ENCODE data around the gene ZNF576.

ZNF576 gene

DNA sequence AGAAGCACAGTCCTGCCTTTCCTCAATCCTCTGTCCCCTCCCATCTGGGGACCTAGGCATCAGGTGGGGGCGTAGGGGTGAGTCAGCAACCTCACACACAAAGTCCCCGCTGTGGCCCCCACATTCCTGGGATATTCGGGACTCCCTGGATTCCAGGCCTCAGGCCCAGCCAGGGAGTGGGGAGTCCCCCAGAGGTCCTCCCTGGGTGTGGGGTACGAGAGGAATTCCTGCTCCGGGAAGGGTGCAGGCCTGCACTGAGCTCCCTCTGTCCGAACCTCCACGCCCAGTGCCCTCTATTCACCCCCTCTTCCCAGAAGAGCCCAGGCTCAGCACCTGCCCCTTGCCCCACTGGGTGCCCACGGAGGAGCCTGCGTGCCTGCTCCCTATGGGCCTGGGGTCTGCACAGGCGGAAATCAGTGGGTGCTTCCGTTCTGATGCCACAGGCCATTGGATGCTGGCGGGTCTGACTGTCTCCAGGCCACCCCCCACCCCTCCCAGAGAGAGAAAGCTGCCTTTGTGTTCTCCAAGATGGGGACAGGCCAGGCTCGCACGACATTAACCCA lies 39.8 kb downstream of the ZNF576 start:
- DNase-seq, result no peak
- Mint-ChIP-seq H3K4me3 (no peak overlapping the region), H3K27ac (no peak overlapping the region)

GRCh38 chr19:43638214-43638994 lies 42.0 kb downstream of the ZNF576 start:
- H3K4me1 Mint-ChIP-seq, result peaks cover 44% of the 10 kb centered on the region
- TF ChIP-seq, protein P1, sequence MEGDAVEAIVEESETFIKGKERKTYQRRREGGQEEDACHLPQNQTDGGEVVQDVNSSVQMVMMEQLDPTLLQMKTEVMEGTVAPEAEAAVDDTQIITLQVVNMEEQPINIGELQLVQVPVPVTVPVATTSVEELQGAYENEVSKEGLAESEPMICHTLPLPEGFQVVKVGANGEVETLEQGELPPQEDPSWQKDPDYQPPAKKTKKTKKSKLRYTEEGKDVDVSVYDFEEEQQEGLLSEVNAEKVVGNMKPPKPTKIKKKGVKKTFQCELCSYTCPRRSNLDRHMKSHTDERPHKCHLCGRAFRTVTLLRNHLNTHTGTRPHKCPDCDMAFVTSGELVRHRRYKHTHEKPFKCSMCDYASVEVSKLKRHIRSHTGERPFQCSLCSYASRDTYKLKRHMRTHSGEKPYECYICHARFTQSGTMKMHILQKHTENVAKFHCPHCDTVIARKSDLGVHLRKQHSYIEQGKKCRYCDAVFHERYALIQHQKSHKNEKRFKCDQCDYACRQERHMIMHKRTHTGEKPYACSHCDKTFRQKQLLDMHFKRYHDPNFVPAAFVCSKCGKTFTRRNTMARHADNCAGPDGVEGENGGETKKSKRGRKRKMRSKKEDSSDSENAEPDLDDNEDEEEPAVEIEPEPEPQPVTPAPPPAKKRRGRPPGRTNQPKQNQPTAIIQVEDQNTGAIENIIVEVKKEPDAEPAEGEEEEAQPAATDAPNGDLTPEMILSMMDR (IDR thresholded peaks at IDR 0.05), result no peak
- H3K27me3 Mint-ChIP-seq (ENCODE audit: low read depth, poor library complexity), result peaks cover 59% of the 10 kb centered on the region
- peaks cover 4% of the 10 kb centered on the region for H3K36me3 Mint-ChIP-seq (ENCODE audit: low read depth)
- peaks cover 5% of the 10 kb centered on the region for H3K9me3 Mint-ChIP-seq
- no peak for DNase-seq
- no peak overlapping the region for H3K27ac Mint-ChIP-seq
- peak overlapping the region; percentile 95 for H3K4me3 Mint-ChIP-seq

More for the DNA sequence above, 39.8 kb downstream of the ZNF576 start:
- Mint-ChIP-seq H3K27me3 (ENCODE audit: low read depth, poor library complexity) (peaks cover 48% of the 10 kb centered on the region), H3K36me3 (ENCODE audit: low read depth) (peaks cover 4% of the 10 kb centered on the region), H3K9me3 (peaks cover 1% of the 10 kb centered on the region), H3K4me1 (peaks cover 40% of the 10 kb centered on the region)
- TF ChIP-seq, protein P1 (IDR thresholded peaks at IDR 0.05), result no peak

- DNase-seq, result no peak
- TF ChIP-seq, protein P1 (IDR thresholded peaks at IDR 0.05), result no peak
- Mint-ChIP-seq H3K4me1 (peaks cover 44% of the 10 kb centered on the region), H3K4me3 (peak overlapping the region; percentile 95), H3K27me3 (ENCODE audit: low read depth, poor library complexity) (peaks cover 63% of the 10 kb centered on the region), H3K9me3 (peaks cover 5% of the 10 kb centered on the region), H3K36me3 (ENCODE audit: low read depth) (peaks cover 4% of the 10 kb centered on the region), H3K27ac (no peak overlapping the region)
Measured at GRCh38 chr19:43638995-43639518, 42.7 kb downstream of the ZNF576 start.

DNA sequence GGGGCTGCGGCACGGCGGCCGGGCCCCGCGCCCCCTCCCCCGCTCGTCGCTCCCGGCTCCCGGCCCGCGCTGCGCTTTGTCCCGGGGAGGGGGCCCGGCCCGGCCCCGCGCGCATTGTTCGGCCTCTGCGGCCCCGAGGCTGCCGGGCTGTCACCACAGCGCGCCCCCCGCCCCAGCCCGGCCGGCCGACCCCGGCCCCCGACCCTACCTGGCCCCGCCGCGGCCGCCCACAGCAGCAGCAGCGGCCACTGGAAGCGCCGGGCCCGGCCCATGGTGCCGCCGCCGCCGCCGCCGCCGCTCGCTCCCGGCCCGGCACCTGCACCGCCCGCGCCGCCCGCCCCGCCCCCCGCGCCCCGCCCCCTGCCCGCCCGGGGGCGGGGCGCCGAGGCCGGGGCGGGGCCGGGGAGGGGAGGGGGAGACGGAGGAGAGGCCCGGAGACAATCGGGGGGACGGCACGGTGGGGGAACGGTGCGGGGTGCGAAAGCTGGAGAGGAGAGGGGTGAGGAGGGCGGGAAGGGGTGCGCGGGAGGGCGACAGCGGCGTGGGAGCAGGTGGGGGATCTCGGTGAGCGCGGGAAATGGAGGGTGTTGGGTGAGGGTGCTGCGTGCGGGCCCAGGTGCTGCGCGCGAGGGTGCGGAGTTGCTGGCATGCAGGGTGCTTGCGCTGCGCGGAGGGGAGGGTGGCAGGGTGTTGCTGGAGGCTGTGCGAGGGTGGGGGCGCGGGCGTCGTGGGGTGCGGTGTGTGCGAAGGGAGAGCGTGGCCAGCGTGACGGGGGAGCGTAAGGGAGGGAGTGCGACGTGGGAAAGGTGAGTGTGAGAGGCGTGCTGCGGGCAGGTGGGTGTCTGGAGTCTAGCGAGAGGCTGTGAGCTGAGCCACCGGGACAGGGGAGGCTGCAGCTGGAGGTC lies 43.4 kb downstream of the ZNF576 start, which contains the start of gene CADM4:
CADM4 (minus strand) TSS at position 332 of the 905 bp plus-strand sequence; CDS start at position 272, 60 bp downstream.
- peaks cover 41% of the 10 kb centered on the region for H3K4me1 Mint-ChIP-seq
- peak; percentile 66 for DNase-seq
- peaks cover 6% of the 10 kb centered on the region for H3K9me3 Mint-ChIP-seq
- peak within 1 kb of the TSS; percentile 95 for H3K4me3 Mint-ChIP-seq
- peaks cover 68% of the 10 kb centered on the region for H3K27me3 Mint-ChIP-seq (ENCODE audit: low read depth, poor library complexity)
- peaks cover 11% of the 10 kb centered on the region for H3K36me3 Mint-ChIP-seq (ENCODE audit: low read depth)
- TF ChIP-seq, protein P1 (IDR thresholded peaks at IDR 0.05), result no peak
- no peak within 1 kb of the TSS for H3K27ac Mint-ChIP-seq

- H3K36me3 Mint-ChIP-seq (ENCODE audit: low read depth), result peaks cover 15% of the 10 kb centered on the region
- peaks cover 72% of the 10 kb centered on the region for H3K27me3 Mint-ChIP-seq (ENCODE audit: low read depth, poor library complexity)
- H3K27ac Mint-ChIP-seq, result no peak overlapping the region
- H3K4me1 Mint-ChIP-seq, result peaks cover 35% of the 10 kb centered on the region
- TF ChIP-seq, protein P1 (IDR thresholded peaks at IDR 0.05), result no peak
- peaks cover 9% of the 10 kb centered on the region for H3K9me3 Mint-ChIP-seq
- DNase-seq, result no peak
- peak overlapping the region; percentile 82 for H3K4me3 Mint-ChIP-seq
Measured at GRCh38 chr19:43640424-43640757, 44.0 kb downstream of the ZNF576 start.
